Body of pancreas (tissue), 4 donors: ENCODE results near the gene LRRC70. TPM values are rescaled to one million over a fixed set of nuclear protein-coding genes. Genes with fewer than 3 reads are reported as not detected.

Experiments
- ATAC-seq: fragments of 150-250 bp; one replicate; pipeline ENCODE4 v1.9.1; 2016
- DNase-seq, 4 donors: peaks; one replicate each; pipeline ENCODE4 v3.0.0-alpha.2; 2019
- H3K27ac ChIP-seq, 4 donors: fragments of 200-600 bp; sonication (generic); 1 replicate in 3 of 4; 2 replicates in 1 of 4; pipeline versions ENCODE4 v1.5.1 to v1.6.1; 2016 to 2019; ENCODE audit warnings: mild to moderate bottlenecking in 1 of 4, mixed read lengths in 1 of 4, moderate library complexity in 1 of 4
- H3K27me3 ChIP-seq, 2 donors: fragments of 200-600 bp; sonication (generic); one replicate each; pipeline ENCODE4 v1.6.0; 2016; ENCODE audit warnings: mild to moderate bottlenecking in 1 of 2
- H3K36me3 ChIP-seq, 2 donors: fragments of 200-600 bp; sonication (generic); replicated peaks in 1 of 2; 2 replicates each; pipeline ENCODE4 v1.5.1; 2016; ENCODE audit warnings: low read depth in 2 of 2; ENCODE audit not compliant: insufficient read depth in 1 of 2
- H3K4me1 ChIP-seq: fragments of 200-600 bp; sonication (generic); one replicate; pipeline ENCODE4 v1.6.0; 2016
- H3K4me3 ChIP-seq, 2 donors: fragments of 200-600 bp; sonication (generic); 1 replicate in 1 of 2; 2 replicates in 1 of 2; pipeline ENCODE4 v1.5.1; 2016 to 2019
- H3K9me3 ChIP-seq, 3 donors: fragments of 200-600 bp; sonication (generic); 1 replicate in 2 of 3; 2 replicates in 1 of 3; pipeline ENCODE4 v1.5.1; 2016
- POLR2A ChIP-seq, 3 donors: fragments of 450-650 bp; IDR thresholded peaks; one replicate each; pipeline ENCODE4 v1.6.1; 2016; ENCODE audit warnings: antibody characterized with exemption in 3 of 3, mild to moderate bottlenecking in 2 of 3
- WGBS, 2 donors: methylation state at CpG; one replicate each; pipeline ENCODE4 v1.1.5; 2017; 5-methylcytosine and 5-hydroxymethylcytosine counted together
- intact Hi-C: fragments of 100-400 bp; cut with DNase I; formaldehyde crosslinking; loops from one replicate; pipeline ENCODE4 v1.15.1; 2023
- total RNA-seq, 2 donors: library from RNA; depleted of rRNA; stranded (reverse); fragments of >200 nt; gene quantifications; one replicate each; pipeline ENCODE4 v1.1.0, GENCODE V29; 2016
- TF ChIP-seq, protein P1 (sequence below), 7 experiments: fragments of 450-650 bp in 4 of 7; fragments of 200-600 bp in 3 of 7; sonication (generic) in 3 of 7; IDR thresholded peaks; one replicate each; pipeline ENCODE4 v1.5.1; 2016 to 2019; ENCODE audit warnings: antibody characterized with exemption in 7 of 7

The LRRC70 gene
- total RNA-seq, 2 donors from 2014 or later, result 0.99 to 4.7 TPM

DNA sequence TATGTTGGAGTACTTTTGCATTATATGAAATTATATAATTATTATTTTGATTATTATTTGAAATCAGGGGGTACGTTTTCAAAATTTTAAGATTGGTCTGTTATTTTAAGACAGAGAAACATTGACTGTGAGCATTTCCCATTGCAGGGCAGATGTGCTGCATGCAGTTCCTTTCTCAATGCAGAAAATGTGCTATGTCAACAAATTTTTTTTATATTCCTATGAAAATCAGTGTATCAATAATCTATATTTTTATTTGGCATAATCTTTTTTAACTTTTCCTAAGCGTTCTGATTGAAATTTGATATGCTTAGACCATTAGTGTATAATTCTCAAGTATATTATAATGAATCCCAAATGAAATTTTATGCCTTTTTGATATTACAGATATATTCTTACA is 41.8 kb upstream of the LRRC70 start:
- no peaks in the 10 kb centered on the region for H3K27me3 ChIP-seq
- intact Hi-C loops, result no loop called here

DNA sequence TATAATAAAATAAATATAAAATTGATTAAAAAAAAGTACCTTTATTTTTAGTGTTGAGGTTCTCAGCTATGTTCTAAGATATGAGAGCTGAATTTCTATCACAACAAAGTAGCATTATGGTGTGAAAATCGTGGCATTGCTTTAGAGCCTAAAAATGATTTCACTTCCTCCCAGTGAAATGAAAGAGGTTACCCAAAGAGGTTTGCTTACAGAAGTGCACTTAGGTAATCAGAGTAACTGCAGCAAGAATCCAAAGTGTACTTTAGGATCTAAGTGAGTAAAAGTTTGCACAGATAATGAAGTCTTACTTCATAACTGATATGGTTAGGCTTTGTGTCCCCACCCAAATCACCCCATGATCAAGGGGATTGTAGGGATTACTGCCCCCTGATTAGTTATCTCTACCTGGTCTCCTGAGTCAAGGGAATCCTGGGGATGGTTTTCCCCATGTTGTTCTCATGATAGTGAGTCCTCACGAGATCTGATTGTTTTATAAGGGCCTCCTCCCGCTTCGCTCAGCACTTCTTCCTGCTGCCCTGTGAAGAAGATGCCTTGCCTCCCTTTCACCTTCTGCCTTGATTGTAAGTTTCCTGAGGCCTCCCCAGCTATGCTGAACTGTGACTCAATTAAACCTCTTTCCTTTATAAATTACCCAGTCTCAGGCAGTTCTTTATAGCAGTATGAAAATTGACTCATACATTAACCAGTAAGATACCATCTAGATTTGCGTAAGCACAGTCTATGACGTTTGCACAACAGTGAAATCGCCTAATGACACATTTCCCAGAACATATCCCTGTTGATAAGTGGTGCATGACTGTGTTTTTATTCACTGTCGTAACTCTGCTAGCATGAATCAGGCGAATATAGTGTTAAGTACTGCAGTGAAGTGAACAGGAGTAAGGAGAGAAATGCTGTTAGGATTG is 40.3 kb upstream of the LRRC70 start:
- Histone ChIP-seq H3K9me3 (no peaks in the 10 kb centered on the region), H3K36me3 (no peaks in the 10 kb centered on the region), H3K4me1 (no peaks in the 10 kb centered on the region), H3K27ac (no peak overlapping the region), H3K4me3 (no peak overlapping the region), H3K27me3 (no peaks in the 10 kb centered on the region)
- DNase-seq (no peak), ATAC-seq (no peak)
- intact Hi-C loops, result no loop called here
- 83 to 92% methylated on average over 9 of the region's 9 CpGs for WGBS, 2 donors
- TF ChIP-seq POLR2A (IDR thresholded peaks at IDR 0.05), result no peak
- TF ChIP-seq, protein P1, sequence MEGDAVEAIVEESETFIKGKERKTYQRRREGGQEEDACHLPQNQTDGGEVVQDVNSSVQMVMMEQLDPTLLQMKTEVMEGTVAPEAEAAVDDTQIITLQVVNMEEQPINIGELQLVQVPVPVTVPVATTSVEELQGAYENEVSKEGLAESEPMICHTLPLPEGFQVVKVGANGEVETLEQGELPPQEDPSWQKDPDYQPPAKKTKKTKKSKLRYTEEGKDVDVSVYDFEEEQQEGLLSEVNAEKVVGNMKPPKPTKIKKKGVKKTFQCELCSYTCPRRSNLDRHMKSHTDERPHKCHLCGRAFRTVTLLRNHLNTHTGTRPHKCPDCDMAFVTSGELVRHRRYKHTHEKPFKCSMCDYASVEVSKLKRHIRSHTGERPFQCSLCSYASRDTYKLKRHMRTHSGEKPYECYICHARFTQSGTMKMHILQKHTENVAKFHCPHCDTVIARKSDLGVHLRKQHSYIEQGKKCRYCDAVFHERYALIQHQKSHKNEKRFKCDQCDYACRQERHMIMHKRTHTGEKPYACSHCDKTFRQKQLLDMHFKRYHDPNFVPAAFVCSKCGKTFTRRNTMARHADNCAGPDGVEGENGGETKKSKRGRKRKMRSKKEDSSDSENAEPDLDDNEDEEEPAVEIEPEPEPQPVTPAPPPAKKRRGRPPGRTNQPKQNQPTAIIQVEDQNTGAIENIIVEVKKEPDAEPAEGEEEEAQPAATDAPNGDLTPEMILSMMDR (IDR thresholded peaks at IDR 0.05), result no peak

More for the DNA sequence above, 41.8 kb upstream of the LRRC70 start:
- no peak for ATAC-seq
- no peak overlapping the region for H3K27ac ChIP-seq
- TF ChIP-seq, protein P1 (IDR thresholded peaks at IDR 0.05), result no peak
- no peak for TF ChIP-seq POLR2A (IDR thresholded peaks at IDR 0.05)
- no peak overlapping the region for H3K4me3 ChIP-seq
- WGBS, 2 donors, result 92 to 97% methylated on average over 2 of the region's 2 CpGs
- H3K4me1 ChIP-seq, result no peaks in the 10 kb centered on the region
- no peak for DNase-seq
- no peaks in the 10 kb centered on the region for H3K9me3 ChIP-seq
- no peaks in the 10 kb centered on the region for H3K36me3 ChIP-seq

- no peak overlapping the region for H3K27ac ChIP-seq
- no peaks in the 10 kb centered on the region for H3K36me3 ChIP-seq
- no peaks in the 10 kb centered on the region for H3K27me3 ChIP-seq
- intact Hi-C loops, result no loop called here
- no peaks in the 10 kb centered on the region for H3K9me3 ChIP-seq
- ATAC-seq, result no peak
- H3K4me1 ChIP-seq, result no peaks in the 10 kb centered on the region
- H3K4me3 ChIP-seq, result no peak overlapping the region
- TF ChIP-seq, protein P1 (IDR thresholded peaks at IDR 0.05), result no peak
- TF ChIP-seq POLR2A (IDR thresholded peaks at IDR 0.05), result no peak
- no peak for DNase-seq
- 81 to 89% methylated on average over 1 of the region's 1 CpG for WGBS, 2 donors
Observed at GRCh38 chr5:62542720-62543119, 35.9 kb upstream of the LRRC70 start.

GRCh38 chr5:62547945-62548630 is 30.5 kb upstream of the LRRC70 start:
- no peaks in the 10 kb centered on the region for H3K36me3 ChIP-seq
- TF ChIP-seq, protein P1 (IDR thresholded peaks at IDR 0.05), result no peak
- no peak for TF ChIP-seq POLR2A (IDR thresholded peaks at IDR 0.05)
- intact Hi-C loops, result no loop called here
- H3K4me1 ChIP-seq, result no peaks in the 10 kb centered on the region
- peak overlapping the region in 1 of 4 donors; percentile 3 for H3K27ac ChIP-seq
- no peaks in the 10 kb centered on the region for H3K9me3 ChIP-seq
- no peak overlapping the region for H3K4me3 ChIP-seq
- no peaks in the 10 kb centered on the region for H3K27me3 ChIP-seq
- no peak for ATAC-seq
- 79 to 89% methylated on average over 3 of the region's 3 CpGs for WGBS, 2 donors
- no peak for DNase-seq
